ENCODE results near the gene NHLRC4. TPM values are rescaled to one million over a fixed set of nuclear protein-coding genes. Genes with fewer than 3 reads are reported as not detected.

The NHLRC4 gene
- total RNA-seq, 1 experiment from 2014 or later, result 3.7 TPM

- no peak overlapping the region for H3K9ac ChIP-seq (ENCODE audit: low read length)
- no peak overlapping the region for H2AFZ ChIP-seq (ENCODE audit: low read length)
- peaks cover 29% of the 10 kb centered on the region for H3K4me1 ChIP-seq (ENCODE audit: low read length)
- H3K9me3 ChIP-seq (ENCODE audit: low read length), result no peaks in the 10 kb centered on the region
- H3K27ac ChIP-seq (ENCODE audit: low read length), result no peak overlapping the region
- DNase-seq, result no peak
- no peak overlapping the region for H3K4me3 ChIP-seq (ENCODE audit: low read length)
- no peaks in the 10 kb centered on the region for H3K79me2 ChIP-seq (ENCODE audit: low read length)
- H3K36me3 ChIP-seq (ENCODE audit: insufficient read depth, low read length), result no peaks in the 10 kb centered on the region
- H4K20me1 ChIP-seq (ENCODE audit: insufficient read depth, low read depth, low read length), result 0 out of 2 replicates have a peak, but pooled peaks cover 4% of the 10 kb centered on the region
- no peaks in the 10 kb centered on the region for H3K9me2 ChIP-seq (replicated peaks; ENCODE audit: insufficient read depth, low read length)
- H3K27me3 ChIP-seq (ENCODE audit: low read length), result no peaks in the 10 kb centered on the region
- H3K4me2 ChIP-seq (ENCODE audit: low read depth, low read length, poor library complexity, severe bottlenecking), result no peak overlapping the region
These were observed 7.2 kb upstream of the NHLRC4 start for GRCh38 chr16:559411-560203.

- H3K4me2 ChIP-seq (ENCODE audit: low read depth, low read length, poor library complexity, severe bottlenecking), result no peak within 1 kb of the TSS
These were observed 6.6 kb upstream of the NHLRC4 start, which contains the start of gene PRR35 for GRCh38 chr16:560204-560700. Gene PRR35, plus strand, starts transcription at chr16:560394. Its CDS starts 2,901 bp downstream, at chr16:563295.

GRCh38 chr16:560701-561412 is 5.9 kb upstream of the NHLRC4 start:
- no peaks in the 10 kb centered on the region for H3K36me3 ChIP-seq (ENCODE audit: insufficient read depth, low read length)
- peaks cover 31% of the 10 kb centered on the region for H3K4me1 ChIP-seq (ENCODE audit: low read length)
- no peaks in the 10 kb centered on the region for H3K79me2 ChIP-seq (ENCODE audit: low read length)
- H3K27me3 ChIP-seq (ENCODE audit: low read length), result no peaks in the 10 kb centered on the region
- DNase-seq, result no peak
- no peak overlapping the region for H3K9ac ChIP-seq (ENCODE audit: low read length)
- H2AFZ ChIP-seq (ENCODE audit: low read length), result no peak overlapping the region
- H3K27ac ChIP-seq (ENCODE audit: low read length), result no peak overlapping the region
- H3K4me2 ChIP-seq (ENCODE audit: low read depth, low read length, poor library complexity, severe bottlenecking), result no peak overlapping the region
- H4K20me1 ChIP-seq (ENCODE audit: insufficient read depth, low read depth, low read length), result 0 out of 2 replicates have a peak, but pooled peaks cover 4% of the 10 kb centered on the region
- no peak overlapping the region for H3K4me3 ChIP-seq (ENCODE audit: low read length)
- H3K9me2 ChIP-seq (replicated peaks; ENCODE audit: insufficient read depth, low read length), result no peaks in the 10 kb centered on the region
- no peaks in the 10 kb centered on the region for H3K9me3 ChIP-seq (ENCODE audit: low read length)

More at GRCh38 chr16:560204-560700, 6.6 kb upstream of the NHLRC4 start, which contains the start of gene PRR35:
- H3K9me3 ChIP-seq (ENCODE audit: low read length), result no peaks in the 10 kb centered on the region
- no peaks in the 10 kb centered on the region for H3K9me2 ChIP-seq (replicated peaks; ENCODE audit: insufficient read depth, low read length)
- H2AFZ ChIP-seq (ENCODE audit: low read length), result no peak within 1 kb of the TSS
- DNase-seq, result no peak
- H4K20me1 ChIP-seq (ENCODE audit: insufficient read depth, low read depth, low read length), result 0 out of 2 replicates have a peak, but pooled peaks cover 4% of the 10 kb centered on the region
- no peaks in the 10 kb centered on the region for H3K27me3 ChIP-seq (ENCODE audit: low read length)
- no peak within 1 kb of the TSS for H3K27ac ChIP-seq (ENCODE audit: low read length)
- peaks cover 29% of the 10 kb centered on the region for H3K4me1 ChIP-seq (ENCODE audit: low read length)
- no peak within 1 kb of the TSS for H3K9ac ChIP-seq (ENCODE audit: low read length)
- no peak within 1 kb of the TSS for H3K4me3 ChIP-seq (ENCODE audit: low read length)
- no peaks in the 10 kb centered on the region for H3K79me2 ChIP-seq (ENCODE audit: low read length)
- no peaks in the 10 kb centered on the region for H3K36me3 ChIP-seq (ENCODE audit: insufficient read depth, low read length)

GRCh38 chr16:561413-561794 is 5.4 kb upstream of the NHLRC4 start:
- no peak overlapping the region for H3K4me2 ChIP-seq (ENCODE audit: low read depth, low read length, poor library complexity, severe bottlenecking)
- H3K9me3 ChIP-seq (ENCODE audit: low read length), result no peaks in the 10 kb centered on the region
- peaks cover 37% of the 10 kb centered on the region for H3K4me1 ChIP-seq (ENCODE audit: low read length)
- H3K27me3 ChIP-seq (ENCODE audit: low read length), result no peaks in the 10 kb centered on the region
- H3K27ac ChIP-seq (ENCODE audit: low read length), result no peak overlapping the region
- 0 out of 2 replicates have a peak, but pooled peaks cover 4% of the 10 kb centered on the region for H4K20me1 ChIP-seq (ENCODE audit: insufficient read depth, low read depth, low read length)
- H3K9ac ChIP-seq (ENCODE audit: low read length), result no peak overlapping the region
- H3K9me2 ChIP-seq (replicated peaks; ENCODE audit: insufficient read depth, low read length), result no peaks in the 10 kb centered on the region
- H3K36me3 ChIP-seq (ENCODE audit: insufficient read depth, low read length), result no peaks in the 10 kb centered on the region
- H3K4me3 ChIP-seq (ENCODE audit: low read length), result no peak overlapping the region
- no peaks in the 10 kb centered on the region for H3K79me2 ChIP-seq (ENCODE audit: low read length)
- DNase-seq, result no peak
- no peak overlapping the region for H2AFZ ChIP-seq (ENCODE audit: low read length)

DNA sequence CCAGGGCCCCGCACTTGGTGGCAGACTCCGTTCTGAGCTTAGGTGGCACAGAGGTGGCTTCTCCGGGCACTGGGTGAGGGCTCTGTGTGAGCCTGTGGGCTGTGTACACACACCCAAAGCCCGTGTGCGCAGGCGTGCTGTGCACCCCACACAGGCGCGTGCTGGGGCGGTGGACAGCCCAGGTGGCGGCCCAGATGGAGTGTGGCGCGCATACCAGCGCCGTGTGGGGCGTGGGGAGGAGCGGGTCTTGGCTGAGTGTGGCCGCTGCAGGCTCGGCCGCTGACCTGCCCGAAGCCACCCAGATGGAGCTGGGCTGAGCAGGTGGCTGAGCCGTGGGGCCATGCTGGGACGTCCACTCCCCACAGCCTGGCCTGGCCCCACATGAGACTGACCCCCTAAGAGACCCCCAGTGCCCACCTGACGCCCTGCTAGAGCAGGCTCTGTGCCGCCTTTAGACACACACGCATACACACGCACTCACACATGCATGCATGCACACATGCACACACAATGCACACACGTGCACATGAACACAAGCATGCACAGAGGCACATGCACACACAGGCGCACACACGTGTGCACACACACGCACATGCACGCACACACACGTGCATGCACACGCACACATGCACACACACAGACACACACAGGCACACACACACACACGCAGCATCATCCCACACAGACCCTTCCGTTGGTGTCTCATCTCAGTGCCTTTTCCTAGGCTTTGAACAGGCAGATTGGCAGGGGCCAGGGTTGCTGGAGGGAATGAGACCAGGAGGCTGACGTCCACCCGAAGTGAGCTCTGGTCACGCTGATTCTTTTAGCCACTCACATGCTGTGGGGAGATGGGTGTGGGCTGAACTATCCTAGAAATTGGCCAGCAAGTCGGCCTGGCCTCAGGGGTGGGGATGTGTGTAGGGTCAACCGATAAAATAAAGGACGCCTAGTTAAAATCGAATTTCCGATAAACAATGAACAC is 4.6 kb upstream of the NHLRC4 start:
- H3K36me3 ChIP-seq (ENCODE audit: insufficient read depth, low read length), result no peaks in the 10 kb centered on the region
- H3K4me2 ChIP-seq (ENCODE audit: low read depth, low read length, poor library complexity, severe bottlenecking), result no peak overlapping the region
- no peaks in the 10 kb centered on the region for H3K79me2 ChIP-seq (ENCODE audit: low read length)
- no peaks in the 10 kb centered on the region for H3K9me2 ChIP-seq (replicated peaks; ENCODE audit: insufficient read depth, low read length)
- 0 out of 2 replicates have a peak, but pooled peaks cover 4% of the 10 kb centered on the region for H4K20me1 ChIP-seq (ENCODE audit: insufficient read depth, low read depth, low read length)
- H3K4me1 ChIP-seq (ENCODE audit: low read length), result peaks cover 37% of the 10 kb centered on the region
- no peak overlapping the region for H3K9ac ChIP-seq (ENCODE audit: low read length)
- no peak for DNase-seq
- no peak overlapping the region for H3K27ac ChIP-seq (ENCODE audit: low read length)
- H2AFZ ChIP-seq (ENCODE audit: low read length), result no peak overlapping the region
- no peaks in the 10 kb centered on the region for H3K9me3 ChIP-seq (ENCODE audit: low read length)
- no peaks in the 10 kb centered on the region for H3K27me3 ChIP-seq (ENCODE audit: low read length)
- no peak overlapping the region for H3K4me3 ChIP-seq (ENCODE audit: low read length)

DNA sequence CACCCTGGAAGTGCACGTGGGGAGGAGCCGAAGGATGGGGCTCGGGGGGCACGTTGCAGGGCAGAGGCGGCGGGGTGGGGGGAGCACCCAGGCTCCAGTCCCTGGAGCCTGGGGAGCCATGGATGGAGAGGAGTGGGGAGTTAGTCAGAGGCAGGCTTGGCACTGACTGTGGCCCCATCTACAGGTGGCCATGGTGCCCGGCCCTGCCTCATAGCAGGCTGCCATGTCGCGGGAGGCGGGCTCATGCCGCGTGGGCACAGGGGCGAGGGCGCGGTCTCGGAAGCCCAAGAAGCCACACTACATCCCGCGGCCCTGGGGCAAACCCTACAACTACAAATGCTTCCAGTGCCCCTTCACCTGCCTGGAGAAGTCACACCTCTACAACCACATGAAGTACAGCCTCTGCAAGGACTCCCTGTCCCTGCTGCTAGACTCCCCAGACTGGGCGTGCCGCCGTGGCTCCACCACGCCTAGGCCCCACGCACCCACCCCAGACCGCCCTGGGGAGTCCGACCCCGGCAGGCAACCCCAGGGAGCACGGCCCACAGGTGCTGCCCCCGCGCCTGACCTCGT is 3.6 kb upstream of the NHLRC4 start:
- Histone ChIP-seq H3K9me3 (ENCODE audit: low read length) (no peaks in the 10 kb centered on the region), H3K9ac (ENCODE audit: low read length) (no peak overlapping the region), H3K79me2 (ENCODE audit: low read length) (no peaks in the 10 kb centered on the region), H3K4me1 (ENCODE audit: low read length) (peaks cover 31% of the 10 kb centered on the region), H3K4me2 (ENCODE audit: low read depth, low read length, poor library complexity, severe bottlenecking) (no peak overlapping the region), H3K27me3 (ENCODE audit: low read length) (no peaks in the 10 kb centered on the region), H2AFZ (ENCODE audit: low read length) (no peak overlapping the region), H3K36me3 (ENCODE audit: insufficient read depth, low read length) (no peaks in the 10 kb centered on the region), H3K4me3 (ENCODE audit: low read length) (no peak overlapping the region), H4K20me1 (ENCODE audit: insufficient read depth, low read depth, low read length) (0 out of 2 replicates have a peak, but pooled peaks cover 4% of the 10 kb centered on the region), H3K9me2 (replicated peaks; ENCODE audit: insufficient read depth, low read length) (no peaks in the 10 kb centered on the region), H3K27ac (ENCODE audit: low read length) (no peak overlapping the region)
- no peak for DNase-seq

DNA sequence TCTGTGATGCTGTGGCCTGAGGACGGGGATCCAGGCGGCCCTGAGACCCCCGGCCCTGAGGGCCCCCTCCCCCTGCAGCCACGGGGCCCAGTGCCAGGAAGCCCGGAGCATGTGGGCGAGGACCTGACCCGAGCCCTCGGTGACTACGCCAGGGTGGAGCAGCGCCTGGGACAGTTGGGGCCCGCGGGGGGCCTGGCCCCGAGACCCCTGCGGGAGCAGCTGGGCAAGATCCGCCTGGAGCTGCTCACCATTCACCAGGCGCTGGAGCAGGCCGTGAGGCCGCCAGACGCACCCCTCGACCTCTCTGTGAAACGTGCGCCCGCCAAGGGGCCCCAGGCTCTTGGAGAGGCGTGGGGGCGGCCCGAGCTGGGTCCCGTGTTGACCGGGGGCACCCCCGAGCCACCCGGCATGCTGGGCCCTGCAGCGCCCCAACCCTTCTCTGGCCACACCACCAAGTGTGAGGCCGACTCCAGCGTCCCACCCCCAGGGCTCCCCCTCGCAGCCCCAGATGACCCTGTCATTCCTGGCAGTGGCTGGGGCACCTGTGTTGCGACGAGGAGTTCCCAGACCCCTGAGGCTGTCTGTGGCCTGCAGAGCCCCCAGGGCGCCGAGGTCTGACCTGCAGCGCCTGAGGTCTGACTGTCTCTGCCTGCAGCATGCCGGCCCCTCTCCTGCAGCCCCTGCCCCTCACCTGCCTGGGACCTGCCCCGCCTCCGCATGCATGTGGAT is 2.0 kb upstream of the NHLRC4 start:
- H3K27ac ChIP-seq (ENCODE audit: low read length), result no peak overlapping the region
- no peaks in the 10 kb centered on the region for H3K27me3 ChIP-seq (ENCODE audit: low read length)
- DNase-seq, result no peak
- no peak overlapping the region for H3K4me2 ChIP-seq (ENCODE audit: low read depth, low read length, poor library complexity, severe bottlenecking)
- H4K20me1 ChIP-seq (ENCODE audit: insufficient read depth, low read depth, low read length), result no peaks in the 10 kb centered on the region
- H3K4me3 ChIP-seq (ENCODE audit: low read length), result no peak overlapping the region
- peaks cover 33% of the 10 kb centered on the region for H3K4me1 ChIP-seq (ENCODE audit: low read length)
- H2AFZ ChIP-seq (ENCODE audit: low read length), result no peak overlapping the region
- H3K9me3 ChIP-seq (ENCODE audit: low read length), result no peaks in the 10 kb centered on the region
- no peaks in the 10 kb centered on the region for H3K36me3 ChIP-seq (ENCODE audit: insufficient read depth, low read length)
- H3K79me2 ChIP-seq (ENCODE audit: low read length), result 0 out of 2 replicates have a peak, but pooled peaks cover 3% of the 10 kb centered on the region
- H3K9me2 ChIP-seq (replicated peaks; ENCODE audit: insufficient read depth, low read length), result no peaks in the 10 kb centered on the region
- no peak overlapping the region for H3K9ac ChIP-seq (ENCODE audit: low read length)

Data from Karpas-422 (cell line).